Measurements from ENCODE around the gene PRPF6. TPM values are rescaled to one million over a fixed set of nuclear protein-coding genes. Genes with fewer than 3 reads are reported as not detected.
A peak's percentile ranks its signal among the peaks of the same experiment; 100 is the strongest.

The PRPF6 gene
- total RNA-seq, 4 donors from 2014 or later = 39.3 to 68.4 (median 47.7) TPM

DNA sequence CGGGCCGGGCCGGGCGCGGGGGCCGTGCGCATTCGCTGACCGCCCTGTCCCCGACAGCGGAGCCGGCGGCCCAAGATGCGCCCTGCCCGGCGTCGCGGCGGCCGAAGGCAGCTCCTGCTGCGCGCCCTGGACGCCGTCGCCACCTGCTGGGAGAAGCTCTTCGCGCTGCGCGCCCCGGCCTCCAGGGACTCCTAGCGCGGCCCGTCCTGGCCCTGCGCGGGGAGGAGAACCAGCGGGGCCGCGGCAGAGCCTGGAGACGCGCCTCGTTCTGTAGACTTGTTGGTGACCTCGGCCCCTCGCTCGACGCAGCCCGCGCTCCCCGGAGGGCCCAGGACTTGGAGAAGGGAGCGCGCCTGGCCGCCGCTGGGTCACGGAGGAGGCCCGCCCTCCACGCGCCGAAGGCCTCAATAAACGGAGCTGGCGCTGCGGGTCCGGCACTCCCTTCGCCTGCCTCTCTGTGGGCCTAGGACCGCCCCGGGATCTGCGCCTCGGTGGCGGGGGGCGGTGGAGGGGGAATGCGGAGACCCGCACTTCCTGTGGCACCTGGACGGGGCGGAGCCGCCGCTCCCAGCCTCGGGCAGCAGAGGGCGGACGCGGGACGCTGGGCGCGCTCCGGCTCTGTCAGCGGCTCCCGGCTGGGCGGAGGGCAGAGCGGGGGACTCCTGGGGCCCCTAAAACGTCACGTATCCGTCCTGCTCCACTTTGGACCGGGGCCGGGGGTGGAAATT is 57.8 kb downstream of the PRPF6 start:
- no peak for TF ChIP-seq POLR2A (IDR thresholded peaks at IDR 0.05)
- TF ChIP-seq, protein P1, sequence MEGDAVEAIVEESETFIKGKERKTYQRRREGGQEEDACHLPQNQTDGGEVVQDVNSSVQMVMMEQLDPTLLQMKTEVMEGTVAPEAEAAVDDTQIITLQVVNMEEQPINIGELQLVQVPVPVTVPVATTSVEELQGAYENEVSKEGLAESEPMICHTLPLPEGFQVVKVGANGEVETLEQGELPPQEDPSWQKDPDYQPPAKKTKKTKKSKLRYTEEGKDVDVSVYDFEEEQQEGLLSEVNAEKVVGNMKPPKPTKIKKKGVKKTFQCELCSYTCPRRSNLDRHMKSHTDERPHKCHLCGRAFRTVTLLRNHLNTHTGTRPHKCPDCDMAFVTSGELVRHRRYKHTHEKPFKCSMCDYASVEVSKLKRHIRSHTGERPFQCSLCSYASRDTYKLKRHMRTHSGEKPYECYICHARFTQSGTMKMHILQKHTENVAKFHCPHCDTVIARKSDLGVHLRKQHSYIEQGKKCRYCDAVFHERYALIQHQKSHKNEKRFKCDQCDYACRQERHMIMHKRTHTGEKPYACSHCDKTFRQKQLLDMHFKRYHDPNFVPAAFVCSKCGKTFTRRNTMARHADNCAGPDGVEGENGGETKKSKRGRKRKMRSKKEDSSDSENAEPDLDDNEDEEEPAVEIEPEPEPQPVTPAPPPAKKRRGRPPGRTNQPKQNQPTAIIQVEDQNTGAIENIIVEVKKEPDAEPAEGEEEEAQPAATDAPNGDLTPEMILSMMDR (IDR thresholded peaks at IDR 0.05 in 4 of 5, conservative IDR thresholded peaks at IDR 0.05 in 1 of 5) = peak; percentile 26 to 82 (median 75)
- peaks cover 0 to 7% of the 10 kb centered on the region in 2 donors for H3K36me3 ChIP-seq
- H3K4me1 ChIP-seq = peaks cover 3 to 21% of the 10 kb centered on the region in 2 donors
- DNase-seq (peak in 1 of 2 donors; percentile 41), ATAC-seq (peak; percentile 58 to 72)
- intact Hi-C loops (cut with DNase I; ENCODE audit: low total_unique reads) = loop anchor here (1.0 kb wide), 1 partner anchor 82 kb away; no protein-coding TSS in a partner anchor
- H3K9me3 ChIP-seq = no peaks in the 10 kb centered on the region
- H3K27me3 ChIP-seq = peaks cover 42 to 57% (median 55%) of the 10 kb centered on the region in 3 donors
- in situ Hi-C loops (cut with MboI; ENCODE audit: low sequenced_read_pairs in 4 of 4) = no loop called here
- peak overlapping the region in 3 of 4 donors; percentile 56 to 65 (median 63) for H3K27ac ChIP-seq
- H3K4me3 ChIP-seq = peak overlapping the region; percentile 50 to 55 (median 52)

DNA sequence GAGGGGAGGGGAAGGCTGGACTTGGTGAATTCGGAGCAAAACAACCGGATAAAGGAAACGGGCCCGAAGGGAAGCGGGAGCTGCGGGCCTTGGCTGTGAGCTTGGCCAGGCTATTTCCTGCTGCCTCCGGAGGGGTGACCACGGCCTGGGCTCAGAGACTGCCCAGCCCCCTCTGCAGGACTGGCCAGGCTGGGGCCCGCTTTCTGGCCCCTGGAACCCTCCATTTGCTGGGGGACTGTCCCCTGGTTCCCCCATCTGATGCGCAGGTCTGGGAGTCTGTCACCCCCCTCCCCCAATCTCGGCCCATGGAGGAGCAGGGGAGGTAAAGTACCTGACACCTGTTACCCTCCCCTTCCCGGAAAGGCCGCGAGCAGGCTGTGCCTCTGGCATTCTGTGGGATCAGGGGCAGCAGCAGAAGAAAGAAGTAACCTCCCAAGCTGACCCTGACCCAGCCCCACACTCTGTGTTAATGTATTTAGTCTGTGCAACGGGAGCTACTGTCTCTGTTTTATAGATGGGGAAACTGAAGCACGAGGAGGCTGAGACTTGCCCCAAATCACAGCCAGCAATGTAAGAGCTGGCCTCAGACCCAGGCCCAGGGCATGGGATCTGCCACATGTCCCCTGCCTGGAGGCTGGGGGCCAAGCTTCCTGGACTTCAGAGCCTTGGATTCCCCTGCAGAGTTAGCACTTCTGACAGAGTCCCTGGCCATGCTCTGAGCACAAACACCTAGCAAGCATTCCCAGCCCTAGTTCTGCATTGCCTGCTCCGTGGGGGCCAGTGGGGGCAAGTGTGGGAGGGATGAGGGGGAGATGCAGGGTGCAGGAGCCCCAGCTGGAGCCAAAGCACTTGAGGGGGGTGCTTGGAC is 58.6 kb downstream of the PRPF6 start:
- H3K36me3 ChIP-seq = peaks cover 0 to 7% of the 10 kb centered on the region in 2 donors
- no peak for TF ChIP-seq POLR2A (IDR thresholded peaks at IDR 0.05)
- TF ChIP-seq, protein P1 (IDR thresholded peaks at IDR 0.05 in 4 of 5, conservative IDR thresholded peaks at IDR 0.05 in 1 of 5) = no peak
- peaks cover 42 to 59% (median 55%) of the 10 kb centered on the region in 3 donors for H3K27me3 ChIP-seq
- intact Hi-C loops (cut with DNase I; ENCODE audit: low total_unique reads) (loop anchor here (1.0 kb wide), 1 partner anchor 81 kb away; no protein-coding TSS in a partner anchor), in situ Hi-C loops (cut with MboI; ENCODE audit: low sequenced_read_pairs in 4 of 4) (no loop called here)
- H3K4me1 ChIP-seq = peaks cover 3 to 21% of the 10 kb centered on the region in 2 donors
- ATAC-seq = peak; percentile 42
- H3K9me3 ChIP-seq = no peaks in the 10 kb centered on the region
- no peak for DNase-seq
- H3K27ac ChIP-seq = peak overlapping the region in 3 of 4 donors; percentile 3 to 64 (median 17)
- H3K4me3 ChIP-seq = peak overlapping the region; percentile 50 to 55 (median 52)

DNA sequence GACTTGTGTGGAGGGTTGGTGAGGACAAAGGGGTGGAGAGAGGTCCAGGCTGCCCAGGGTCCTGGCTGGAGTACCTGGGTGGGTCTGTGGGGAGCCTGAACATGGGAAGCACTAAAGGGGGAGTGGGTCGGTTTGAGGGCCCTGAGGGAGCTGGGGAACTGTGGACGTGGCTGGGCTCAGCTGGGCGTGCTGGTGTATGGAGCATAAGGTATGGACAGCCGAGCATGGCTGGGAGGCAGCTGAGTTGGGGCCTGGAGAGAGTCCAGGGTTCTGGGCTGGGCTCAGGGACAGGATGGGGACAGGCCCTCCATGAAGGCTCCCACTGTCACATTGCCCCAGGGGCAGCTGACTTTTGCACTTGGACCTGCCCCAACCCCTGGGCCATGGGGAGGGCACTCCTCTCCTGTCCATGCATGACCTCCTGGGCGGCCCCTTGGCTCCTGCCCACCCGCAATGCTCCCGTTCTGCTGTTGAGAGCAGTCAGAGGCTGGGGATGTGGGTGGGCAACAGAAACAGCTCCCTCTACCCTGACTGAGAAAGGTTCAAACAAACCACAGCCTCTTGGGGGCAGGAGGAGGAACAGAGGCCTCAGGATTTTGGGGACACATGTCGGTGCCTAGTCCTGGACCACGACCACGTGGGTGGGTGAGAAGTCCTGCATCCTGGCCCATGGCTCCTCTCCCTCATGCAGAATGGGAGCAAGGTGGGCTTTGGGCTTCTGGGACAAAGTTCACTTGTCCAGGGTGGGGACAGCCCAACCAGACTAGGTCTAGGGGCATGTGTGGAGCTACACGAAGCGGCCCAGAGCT is 59.5 kb downstream of the PRPF6 start:
- ATAC-seq = no peak
- Histone ChIP-seq H3K36me3 (no peaks in the 10 kb centered on the region), H3K4me3 (no peak overlapping the region), H3K9me3 (no peaks in the 10 kb centered on the region), H3K27ac (peak overlapping the region in 3 of 4 donors; percentile 54 to 76 (median 71)), H3K4me1 (peaks cover 3 to 21% of the 10 kb centered on the region in 2 donors), H3K27me3 (peaks cover 50 to 68% (median 57%) of the 10 kb centered on the region in 3 donors)
- DNase-seq = no peak
- intact Hi-C loops (cut with DNase I; ENCODE audit: low total_unique reads) = no loop called here
- in situ Hi-C loops (cut with MboI; ENCODE audit: low sequenced_read_pairs in 4 of 4) = no loop called here
- TF ChIP-seq, protein P1 (IDR thresholded peaks at IDR 0.05 in 4 of 5, conservative IDR thresholded peaks at IDR 0.05 in 1 of 5) = no peak
- TF ChIP-seq POLR2A (IDR thresholded peaks at IDR 0.05) = no peak

Measured in gastrocnemius medialis (tissue), 4 donors.